ENCODE results near the gene IL17A. TPM values are rescaled to one million over a fixed set of nuclear protein-coding genes. Genes with fewer than 3 reads are reported as not detected.

Gene IL17A
- total RNA-seq, 2 donors from 2014 or later = not detected

GRCh38 chr6:52215787-52216186 lies 29.6 kb downstream of the IL17A start:
- no peak for ATAC-seq (ENCODE audit: insufficient number of reproducible peaks, low FRiP score, low read depth)
- Histone ChIP-seq H3K4me3 (no peak overlapping the region), H3K9me3 (no peaks in the 10 kb centered on the region), H3K27ac (no peak overlapping the region), H3K4me1 (ENCODE audit: control insufficient read depth in 1 of 2, low read depth in 2 of 2) (no peaks in the 10 kb centered on the region), H3K36me3 (no peaks in the 10 kb centered on the region), H3K27me3 (replicated peaks; ENCODE audit: insufficient read depth) (no peaks in the 10 kb centered on the region)
- DNase-seq (ENCODE audit: low spot score) = no peak
- TF ChIP-seq CTCF (IDR thresholded peaks at IDR 0.05) = no peak

- no peaks in the 10 kb centered on the region for H3K27me3 ChIP-seq (replicated peaks; ENCODE audit: insufficient read depth)
- H3K27ac ChIP-seq = no peak overlapping the region
- DNase-seq (ENCODE audit: low spot score) = no peak
- H3K4me3 ChIP-seq = no peak overlapping the region
- H3K36me3 ChIP-seq = no peaks in the 10 kb centered on the region
- H3K9me3 ChIP-seq = no peaks in the 10 kb centered on the region
- H3K4me1 ChIP-seq (ENCODE audit: control insufficient read depth in 1 of 2, low read depth in 2 of 2) = no peaks in the 10 kb centered on the region
- TF ChIP-seq CTCF (IDR thresholded peaks at IDR 0.05) = no peak
- no peak for ATAC-seq (ENCODE audit: insufficient number of reproducible peaks, low FRiP score, low read depth)
These were observed 30.9 kb downstream of the IL17A start for GRCh38 chr6:52216932-52217575.

- no peak for ATAC-seq (ENCODE audit: insufficient number of reproducible peaks, low FRiP score, low read depth)
These were observed 31.6 kb downstream of the IL17A start for GRCh38 chr6:52217761-52218160.

GRCh38 chr6:52221302-52221701 lies 35.1 kb downstream of the IL17A start:
- no peaks in the 10 kb centered on the region for H3K27me3 ChIP-seq (replicated peaks; ENCODE audit: insufficient read depth)
- ATAC-seq (ENCODE audit: insufficient number of reproducible peaks, low FRiP score, low read depth) (no peak), DNase-seq (ENCODE audit: low spot score) (no peak)
- no peaks in the 10 kb centered on the region for H3K4me1 ChIP-seq (ENCODE audit: control insufficient read depth in 1 of 2, low read depth in 2 of 2)
- TF ChIP-seq CTCF (IDR thresholded peaks at IDR 0.05) = no peak
- no peaks in the 10 kb centered on the region for H3K9me3 ChIP-seq
- no peak overlapping the region for H3K4me3 ChIP-seq
- H3K27ac ChIP-seq = no peak overlapping the region
- no peaks in the 10 kb centered on the region for H3K36me3 ChIP-seq

More at GRCh38 chr6:52217761-52218160, 31.6 kb downstream of the IL17A start:
- Histone ChIP-seq H3K27me3 (replicated peaks; ENCODE audit: insufficient read depth) (no peaks in the 10 kb centered on the region), H3K27ac (no peak overlapping the region), H3K4me1 (ENCODE audit: control insufficient read depth in 1 of 2, low read depth in 2 of 2) (no peaks in the 10 kb centered on the region), H3K9me3 (no peaks in the 10 kb centered on the region), H3K4me3 (no peak overlapping the region), H3K36me3 (no peaks in the 10 kb centered on the region)
- no peak for DNase-seq (ENCODE audit: low spot score)
- no peak for TF ChIP-seq CTCF (IDR thresholded peaks at IDR 0.05)

GRCh38 chr6:52227495-52227894 lies 41.3 kb downstream of the IL17A start:
- ATAC-seq (ENCODE audit: insufficient number of reproducible peaks, low FRiP score, low read depth) = no peak
- TF ChIP-seq CTCF (IDR thresholded peaks at IDR 0.05) = no peak
- Histone ChIP-seq H3K27ac (no peak overlapping the region), H3K4me3 (no peak overlapping the region), H3K27me3 (replicated peaks; ENCODE audit: insufficient read depth) (no peaks in the 10 kb centered on the region), H3K36me3 (no peaks in the 10 kb centered on the region), H3K9me3 (no peaks in the 10 kb centered on the region), H3K4me1 (ENCODE audit: control insufficient read depth in 1 of 2, low read depth in 2 of 2) (no peaks in the 10 kb centered on the region)
- DNase-seq (ENCODE audit: low spot score) = no peak

Data from thoracic aorta (tissue), 2 donors.